Stimulated activated CD8-positive, alpha-beta memory T cell treated with anti-CD3 and anti-CD28 coated beads, Interleukin-15, amount 100 ng/mL, for 1 hour (primary cell): ENCODE data around the gene SNRPA1.

Source experiments
- DNase-seq: peaks from one replicate; pipeline ENCODE4 v3.0.0-alpha.2; 2020; ENCODE audit warnings: low read depth

SNRPA1 gene

DNA sequence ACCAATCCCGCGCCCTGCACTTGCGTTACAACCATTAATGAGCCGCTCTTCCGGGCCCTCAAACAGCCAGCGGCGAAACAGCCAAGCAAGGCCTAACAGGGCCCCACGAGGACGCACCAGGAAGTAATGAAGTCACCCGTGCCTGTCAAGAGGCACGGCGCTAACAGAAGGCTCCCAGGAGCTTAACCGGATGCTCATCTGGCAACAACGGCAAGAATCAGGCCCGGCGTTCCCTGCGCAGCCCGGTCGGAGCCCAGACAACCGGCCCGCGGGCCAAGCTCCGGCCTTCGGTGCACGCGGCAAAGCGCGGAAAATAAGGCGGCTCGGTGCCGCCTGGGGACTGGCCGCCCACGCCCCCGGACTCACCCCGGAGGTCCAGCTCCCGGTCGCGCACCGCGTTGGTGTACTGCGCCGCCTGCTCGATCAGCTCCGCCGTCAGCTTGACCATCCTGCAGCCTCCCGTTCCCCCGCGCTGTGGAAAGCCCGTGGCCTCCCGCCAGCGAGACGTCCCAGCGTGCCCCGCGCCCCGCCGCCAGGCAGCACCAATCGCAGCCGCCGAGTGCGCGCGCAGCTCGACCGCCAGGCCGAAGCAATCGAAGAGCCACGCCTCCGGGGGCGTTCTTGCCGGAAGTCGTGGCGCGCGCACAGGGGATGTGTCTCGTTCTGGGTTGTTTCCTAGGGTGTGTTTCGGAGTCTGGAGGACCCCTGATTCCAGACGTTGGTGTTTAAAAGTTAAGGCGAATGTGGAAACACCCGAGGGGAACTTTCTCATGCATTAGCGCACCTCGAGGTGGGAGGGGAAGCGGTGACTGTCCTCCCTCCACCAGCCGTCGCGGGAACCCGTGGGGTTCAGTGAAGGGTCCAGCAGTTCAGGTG is at the start of gene SNRPA1:
SNRPA1 (minus strand) TSS at position 518 of the 876 bp plus-strand sequence; CDS start at position 448, 70 bp downstream.
- peak; percentile 92 for DNase-seq

DNA sequence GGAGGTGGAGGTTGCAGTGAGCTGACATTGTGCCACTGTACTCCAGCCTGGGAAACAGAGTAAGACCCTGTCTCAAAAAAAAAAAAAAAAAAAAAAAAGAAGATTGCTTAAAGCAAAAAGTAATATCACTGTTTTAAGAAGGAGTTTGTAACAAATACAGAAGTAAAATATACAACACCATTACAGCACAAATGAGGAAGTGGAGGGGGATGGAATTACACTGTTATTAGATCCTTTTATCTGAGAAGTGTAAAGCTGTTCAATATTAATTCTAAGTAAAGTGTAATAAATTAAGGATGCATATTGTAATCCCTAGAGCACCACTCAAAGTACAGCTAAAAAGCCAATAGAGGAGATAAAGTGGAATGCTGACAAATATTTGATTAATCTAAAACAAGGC is 47.0 kb upstream of the SNRPA1 start:
- DNase-seq: no peak

DNA sequence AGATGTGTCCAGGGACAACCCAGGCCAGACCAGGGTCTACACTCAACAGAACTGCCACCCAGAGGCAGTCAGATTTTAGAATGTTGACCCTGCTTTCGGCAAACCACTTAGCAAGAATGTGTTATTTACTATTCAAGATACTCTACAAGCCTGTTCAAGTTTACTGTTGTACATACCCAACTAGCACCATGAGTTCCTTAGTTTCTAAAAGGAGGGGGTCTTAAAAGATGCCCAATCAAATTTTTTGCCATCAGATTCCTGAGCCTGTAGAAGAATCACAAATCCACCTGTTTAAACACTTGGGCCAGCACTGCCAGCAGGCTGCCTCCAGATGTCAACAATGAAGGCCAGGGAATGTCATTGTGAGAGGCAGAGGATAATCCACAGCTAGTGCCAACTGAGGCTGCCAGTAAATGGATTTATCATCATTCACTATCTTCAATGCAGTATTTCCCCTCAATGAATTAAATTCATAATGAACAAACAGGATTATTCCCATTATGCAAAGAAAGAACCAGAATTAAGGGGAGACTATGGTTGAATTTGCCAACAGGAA is 43.5 kb upstream of the SNRPA1 start:
- no peak for DNase-seq

DNA sequence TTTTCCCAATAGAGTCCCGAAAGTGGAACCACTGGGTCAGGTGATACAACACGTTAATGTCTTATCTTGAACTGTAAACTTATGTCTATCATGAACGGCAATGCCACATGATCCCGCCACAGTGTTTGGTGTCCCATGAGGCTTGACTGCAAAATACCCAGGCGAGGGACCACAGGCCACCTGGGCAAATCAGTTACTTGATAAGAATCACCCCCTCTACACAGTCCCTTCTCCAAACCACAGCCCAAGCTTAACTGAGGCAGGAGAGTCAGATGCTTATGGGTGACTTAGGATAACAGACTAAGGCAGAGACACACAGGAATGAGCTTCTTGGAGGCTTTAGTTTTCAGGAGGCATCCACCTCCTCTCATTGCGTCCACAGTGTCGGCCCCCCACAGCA is 42.9 kb upstream of the SNRPA1 start:
- no peak for DNase-seq

GRCh38 chr15:101333907-101334789 is 39.1 kb upstream of the SNRPA1 start:
- DNase-seq: peak; percentile 16

GRCh38 chr15:101332061-101332467 is 37.0 kb upstream of the SNRPA1 start:
- DNase-seq: no peak

DNA sequence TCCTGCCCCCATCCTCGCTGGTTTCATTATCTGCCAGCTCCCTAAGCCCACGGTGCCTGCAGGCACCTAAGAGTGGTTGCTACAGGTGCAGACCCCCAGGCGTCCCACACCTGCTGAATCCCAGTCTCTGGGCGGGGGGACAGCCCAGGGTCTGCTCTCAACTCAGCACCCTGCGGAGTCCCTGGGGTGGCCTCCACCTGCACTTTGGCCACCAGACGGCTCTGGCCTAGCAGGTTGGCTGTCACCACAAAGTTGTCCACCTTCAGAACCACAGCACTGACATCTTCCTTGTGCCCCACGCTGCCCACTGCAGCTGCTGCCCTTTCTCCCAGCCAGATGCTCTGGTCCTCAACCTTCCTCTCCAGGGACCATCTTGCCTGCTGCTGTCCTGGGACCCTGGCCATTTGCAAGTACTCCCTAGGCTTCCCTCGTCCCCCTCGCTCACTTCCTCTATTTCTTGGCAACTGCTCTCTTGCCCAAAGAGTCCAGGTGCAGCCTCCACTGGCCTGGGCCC is 34.9 kb upstream of the SNRPA1 start:
- DNase-seq: no peak

- DNase-seq: no peak
These were observed 34.3 kb upstream of the SNRPA1 start for GRCh38 chr15:101329309-101329863.

DNA sequence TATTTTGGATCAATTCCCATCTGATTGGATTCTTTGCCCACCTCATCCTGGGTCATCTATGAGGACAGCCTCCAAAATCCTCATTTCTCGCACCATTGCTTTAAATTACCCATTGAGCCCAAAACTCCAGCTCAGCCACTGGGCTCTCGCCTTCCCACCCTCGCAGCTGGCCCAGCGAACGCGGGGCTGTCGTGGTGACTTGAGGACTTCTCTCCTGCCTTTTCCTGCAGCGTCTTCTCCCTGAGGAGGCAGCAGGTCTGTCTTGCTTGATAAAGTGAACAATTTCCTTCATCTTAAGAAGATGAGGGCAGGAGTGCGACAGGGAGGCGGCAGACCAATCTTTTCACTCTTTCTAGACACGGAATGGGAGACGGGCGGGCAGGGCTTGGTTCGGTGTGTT is 33.0 kb upstream of the SNRPA1 start:
- DNase-seq: no peak

GRCh38 chr15:101327147-101327740 is 32.2 kb upstream of the SNRPA1 start:
- no peak for DNase-seq

- no peak for DNase-seq
These were observed 31.6 kb upstream of the SNRPA1 start for GRCh38 chr15:101326462-101327146.

DNA sequence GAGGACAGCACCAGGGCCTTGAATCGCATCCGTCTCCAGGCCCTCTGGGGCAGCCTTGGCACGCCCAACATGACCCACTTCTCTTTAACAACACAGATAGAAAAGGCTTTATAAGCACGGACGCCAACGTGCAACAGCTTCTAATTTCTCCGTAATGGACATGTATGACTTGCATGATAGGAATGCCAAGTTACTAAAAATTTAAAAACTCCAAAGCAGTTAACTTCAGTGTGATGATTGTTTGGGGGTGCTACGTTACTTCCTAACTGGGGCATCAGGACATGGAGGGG is 30.9 kb upstream of the SNRPA1 start:
- DNase-seq: no peak

GRCh38 chr15:101325263-101326025 is 30.4 kb upstream of the SNRPA1 start:
- no peak for DNase-seq

DNA sequence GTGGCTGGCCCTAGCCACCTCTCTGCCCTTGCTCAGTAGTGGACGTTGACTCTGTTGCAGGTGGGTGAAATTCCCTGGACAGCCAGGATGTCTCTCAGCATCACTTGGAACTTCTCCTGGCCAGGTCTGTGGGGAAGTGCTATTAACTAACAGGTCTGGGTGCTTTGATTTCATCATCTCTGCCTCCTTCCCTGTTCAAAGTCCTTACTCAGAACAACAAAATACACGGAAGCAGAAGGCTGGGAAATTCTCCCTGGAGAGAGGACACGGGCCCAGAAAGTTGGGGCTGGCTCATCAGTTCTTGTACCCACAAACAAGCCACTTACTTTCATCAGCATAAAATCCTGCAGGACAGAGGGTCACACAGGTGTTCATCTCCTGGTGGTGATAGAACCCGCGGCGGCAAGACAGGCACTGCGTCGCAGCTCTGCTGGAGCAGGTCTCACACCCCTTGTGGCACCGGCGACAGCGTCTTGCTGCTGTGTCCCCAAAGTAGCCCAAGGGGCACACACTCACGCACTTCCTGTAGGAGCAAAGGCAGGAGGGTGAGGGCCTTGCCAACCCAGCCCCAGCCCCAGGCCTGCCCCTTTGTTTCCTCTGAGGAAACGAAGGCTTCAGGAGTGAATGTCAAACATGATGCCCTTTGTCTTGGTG is 29.6 kb upstream of the SNRPA1 start:
- DNase-seq: no peak

DNA sequence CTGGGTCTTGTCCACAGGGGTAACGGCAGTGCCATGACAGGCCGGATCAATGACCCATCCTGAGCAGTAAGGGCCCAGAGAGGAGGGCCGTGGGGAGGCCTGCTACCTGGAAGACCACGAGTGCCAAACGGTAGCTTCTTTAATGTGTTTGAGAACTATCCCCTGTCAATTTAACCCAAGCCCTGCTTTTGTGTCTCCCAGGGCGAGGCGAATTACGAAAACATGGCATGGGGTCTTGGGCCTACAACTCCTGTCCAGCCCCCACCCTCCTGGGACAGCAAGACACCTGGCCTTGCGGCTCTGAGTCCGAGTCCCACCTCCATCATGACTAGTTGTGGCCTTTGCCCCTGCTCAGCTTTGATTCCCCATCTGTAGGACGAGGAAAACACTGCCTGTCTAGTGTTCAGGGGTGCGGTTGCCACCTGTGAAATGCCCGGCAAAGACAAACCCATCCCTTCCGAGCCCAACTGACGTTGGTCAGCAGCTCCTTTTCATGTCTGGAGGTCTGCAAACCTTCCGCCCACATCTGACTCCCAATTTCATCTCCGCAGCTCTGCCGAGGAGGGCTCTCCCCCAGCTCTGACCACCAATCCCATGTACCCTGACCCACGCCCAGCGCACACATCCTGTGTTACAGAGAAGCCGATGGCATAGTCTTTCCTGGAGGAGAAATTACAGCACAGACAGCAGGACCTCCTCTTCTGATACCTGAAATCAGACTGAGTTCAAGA is 28.9 kb upstream of the SNRPA1 start:
- DNase-seq: no peak

DNA sequence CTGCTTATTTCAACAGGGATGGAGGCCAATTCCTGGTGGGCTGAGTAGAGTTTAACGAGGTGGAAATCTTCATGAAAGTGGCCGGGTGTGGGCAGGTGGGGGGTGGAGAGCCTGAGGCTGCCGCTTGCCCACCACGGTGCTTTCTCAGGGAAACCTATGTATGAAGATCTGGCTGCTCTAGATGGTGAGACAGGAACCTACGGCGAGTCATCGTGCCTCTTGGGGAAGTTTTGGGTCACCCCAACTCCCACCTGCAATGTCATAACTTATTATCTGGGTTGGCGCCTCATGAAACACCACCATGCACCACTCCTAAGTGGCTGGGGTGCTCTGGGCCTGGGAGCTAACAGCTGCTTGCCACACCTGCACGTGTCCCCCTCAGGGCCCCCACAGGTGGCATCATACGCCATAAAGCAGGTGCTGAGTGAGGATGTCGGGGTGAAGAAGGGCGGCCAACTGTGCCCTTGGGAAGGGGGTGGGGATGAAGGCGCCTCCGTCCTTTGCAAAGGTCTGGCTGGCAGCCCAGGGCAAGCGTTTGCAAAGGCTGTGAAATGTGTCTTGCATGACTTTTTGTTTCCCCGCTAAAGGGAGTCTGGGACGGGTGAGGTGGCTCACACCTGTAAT is 27.9 kb upstream of the SNRPA1 start:
- DNase-seq: no peak

GRCh38 chr15:101322016-101322695 is 27.1 kb upstream of the SNRPA1 start:
- DNase-seq: no peak

DNA sequence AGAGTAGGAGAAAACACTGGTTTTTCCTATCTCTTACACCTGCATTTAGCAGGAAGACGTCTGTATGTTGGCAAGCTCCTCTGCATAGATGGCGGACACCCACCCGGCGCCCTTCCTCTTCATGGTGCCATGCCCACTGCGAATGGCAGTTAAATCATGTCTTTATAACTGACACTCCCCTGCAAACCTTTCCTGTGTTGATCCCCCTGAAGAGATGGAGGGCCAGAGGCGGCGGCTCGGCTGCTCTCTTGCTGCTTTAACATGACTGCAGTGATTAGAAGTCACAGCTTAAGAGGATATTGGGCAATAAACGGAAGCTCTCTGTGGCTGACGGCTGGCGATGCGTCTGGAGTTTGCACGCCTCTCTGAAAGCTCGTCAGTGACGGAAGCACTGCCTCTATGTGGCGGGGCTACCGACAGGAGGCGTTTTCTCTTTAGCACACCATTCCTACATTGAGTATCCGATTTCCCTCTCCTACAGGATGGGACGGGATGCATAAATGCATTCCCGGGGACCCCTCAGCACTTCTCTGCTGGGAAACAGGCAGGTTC is 25.5 kb upstream of the SNRPA1 start:
- peak; percentile 22 for DNase-seq
